ENCODE measurements around the gene PTCH1. TPM values are rescaled to one million over a fixed set of nuclear protein-coding genes. Genes with fewer than 3 reads are reported as not detected.

The PTCH1 gene
- total RNA-seq, 1 experiment from 2014 or later: 15.2 TPM

DNA sequence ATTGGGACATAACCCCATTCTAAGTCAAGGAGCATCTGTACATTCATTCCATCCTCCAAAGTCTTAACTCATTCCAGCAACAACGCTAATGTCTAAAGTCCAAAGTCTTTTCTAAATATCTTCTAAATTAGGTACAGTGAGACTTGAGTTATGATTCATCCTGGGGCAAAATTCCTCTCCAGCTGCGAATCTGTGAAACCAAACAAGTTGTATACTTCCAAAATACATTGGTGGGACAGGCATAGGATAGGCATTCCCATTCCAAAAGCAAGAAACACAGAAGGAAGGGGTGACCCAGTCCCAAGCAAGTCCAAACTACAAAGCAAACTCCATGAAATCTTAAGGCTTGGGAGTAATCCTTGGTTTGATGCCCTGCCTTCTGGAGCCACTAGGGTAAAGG lies 101.6 kb downstream of the PTCH1 start:
- DNase-seq (ENCODE audit: low read depth, low spot score) (no peak), ATAC-seq (no peak)
- Histone ChIP-seq H3K9me3 (ENCODE audit: control insufficient read depth in 1 of 2, insufficient read depth in 1 of 2, low read depth in 1 of 2, low read length in 2 of 2) (no peaks in the 10 kb centered on the region), H3K36me3 (ENCODE audit: control insufficient read depth in 1 of 2, insufficient read depth in 2 of 2, low read length in 2 of 2) (no peaks in the 10 kb centered on the region), H3K4me3 (replicated peaks in 1 of 2; ENCODE audit: low read depth in 1 of 2, low read length in 2 of 2) (no peak overlapping the region), H3K4me1 (ENCODE audit: control insufficient read depth in 1 of 2, insufficient read depth in 2 of 2, low read length in 2 of 2) (peaks cover 7 to 11% of the 10 kb centered on the region in 2 experiments; a peak in 3 of 4 replicates), H3K27me3 (ENCODE audit: insufficient read depth, low read length) (no peaks in the 10 kb centered on the region), H3K4me2 (ENCODE audit: low read length) (no peak overlapping the region), H4K20me1 (ENCODE audit: insufficient read depth) (no peaks in the 10 kb centered on the region), H3K79me2 (ENCODE audit: insufficient read depth, low read length) (peaks cover 6% of the 10 kb centered on the region; the same call in 1 of the 2 replicates), H3K27ac (ENCODE audit: low read depth, low read length) (no peak overlapping the region), H3K9ac (ENCODE audit: low read length) (no peak overlapping the region), H2AFZ (ENCODE audit: low read depth, low read length, poor library complexity, severe bottlenecking) (no peak overlapping the region), H3K9me2 (ENCODE audit: insufficient read depth) (no peaks in the 10 kb centered on the region)
- no TSS peak for BruUV-seq (replicated peaks)
- POLR2A ChIA-PET: no interaction called here
- TF ChIP-seq SP1 (IDR thresholded peaks at IDR 0.05; ENCODE audit: low read depth): no peak
- no peak for TF ChIP-seq CEBPB (IDR thresholded peaks at IDR 0.05; ENCODE audit: low read depth)
- no peak for TF ChIP-seq RAD21 (IDR thresholded peaks at IDR 0.05; ENCODE audit: low read depth)
- no peak for TF ChIP-seq ZBTB33 (IDR thresholded peaks at IDR 0.05; ENCODE audit: extremely low read depth, insufficient replicate concordance, low read length)
- no peak for TF ChIP-seq ATF3 (IDR thresholded peaks at IDR 0.05)
- CTCF ChIA-PET: no interaction called here
- RAD21 ChIA-PET (ENCODE audit: low non-redundant PET in 1 of 2, low total read pairs in 2 of 2, uncharacterized antibody in 2 of 2, unreplicated experiment in 2 of 2): no interaction called here
- intact Hi-C loops (cut with micrococcal nuclease): no loop called here

GRCh38 chr9:95413793-95414192 lies 103.0 kb downstream of the PTCH1 start:
- CTCF ChIA-PET: no interaction called here
- no peak overlapping the region for H3K4me2 ChIP-seq (ENCODE audit: low read length)
- TF ChIP-seq ATF3 (IDR thresholded peaks at IDR 0.05) (no peak), ELF1 (IDR thresholded peaks at IDR 0.05; ENCODE audit: borderline replicate concordance, low read depth) (no peak), POLR2A (IDR thresholded peaks at IDR 0.05; ENCODE audit: borderline replicate concordance, extremely low read depth, insufficient read depth, insufficient read length) (no peak), YY1 (IDR thresholded peaks at IDR 0.05; ENCODE audit: extremely low read depth, insufficient replicate concordance, low read depth, low read length) (no peak), CEBPB (IDR thresholded peaks at IDR 0.05; ENCODE audit: low read depth) (no peak), POLR2AphosphoS5 (IDR thresholded peaks at IDR 0.05; ENCODE audit: low read depth, low read length) (no peak), SP1 (IDR thresholded peaks at IDR 0.05; ENCODE audit: low read depth) (no peak), RAD21 (IDR thresholded peaks at IDR 0.05; ENCODE audit: low read depth) (no peak), CBX3 (IDR thresholded peaks at IDR 0.05; ENCODE audit: low read depth) (no peak), ZBTB33 (IDR thresholded peaks at IDR 0.05; ENCODE audit: extremely low read depth, insufficient replicate concordance, low read length) (no peak)
- TF ChIP-seq, protein P1, sequence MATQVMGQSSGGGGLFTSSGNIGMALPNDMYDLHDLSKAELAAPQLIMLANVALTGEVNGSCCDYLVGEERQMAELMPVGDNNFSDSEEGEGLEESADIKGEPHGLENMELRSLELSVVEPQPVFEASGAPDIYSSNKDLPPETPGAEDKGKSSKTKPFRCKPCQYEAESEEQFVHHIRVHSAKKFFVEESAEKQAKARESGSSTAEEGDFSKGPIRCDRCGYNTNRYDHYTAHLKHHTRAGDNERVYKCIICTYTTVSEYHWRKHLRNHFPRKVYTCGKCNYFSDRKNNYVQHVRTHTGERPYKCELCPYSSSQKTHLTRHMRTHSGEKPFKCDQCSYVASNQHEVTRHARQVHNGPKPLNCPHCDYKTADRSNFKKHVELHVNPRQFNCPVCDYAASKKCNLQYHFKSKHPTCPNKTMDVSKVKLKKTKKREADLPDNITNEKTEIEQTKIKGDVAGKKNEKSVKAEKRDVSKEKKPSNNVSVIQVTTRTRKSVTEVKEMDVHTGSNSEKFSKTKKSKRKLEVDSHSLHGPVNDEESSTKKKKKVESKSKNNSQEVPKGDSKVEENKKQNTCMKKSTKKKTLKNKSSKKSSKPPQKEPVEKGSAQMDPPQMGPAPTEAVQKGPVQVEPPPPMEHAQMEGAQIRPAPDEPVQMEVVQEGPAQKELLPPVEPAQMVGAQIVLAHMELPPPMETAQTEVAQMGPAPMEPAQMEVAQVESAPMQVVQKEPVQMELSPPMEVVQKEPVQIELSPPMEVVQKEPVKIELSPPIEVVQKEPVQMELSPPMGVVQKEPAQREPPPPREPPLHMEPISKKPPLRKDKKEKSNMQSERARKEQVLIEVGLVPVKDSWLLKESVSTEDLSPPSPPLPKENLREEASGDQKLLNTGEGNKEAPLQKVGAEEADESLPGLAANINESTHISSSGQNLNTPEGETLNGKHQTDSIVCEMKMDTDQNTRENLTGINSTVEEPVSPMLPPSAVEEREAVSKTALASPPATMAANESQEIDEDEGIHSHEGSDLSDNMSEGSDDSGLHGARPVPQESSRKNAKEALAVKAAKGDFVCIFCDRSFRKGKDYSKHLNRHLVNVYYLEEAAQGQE (IDR thresholded peaks at IDR 0.05; ENCODE audit: low read depth): no peak

More at GRCh38 chr9:95413793-95414192, 103.0 kb downstream of the PTCH1 start:
- ChIA-PET RAD21 (ENCODE audit: low non-redundant PET in 1 of 2, low total read pairs in 2 of 2, uncharacterized antibody in 2 of 2, unreplicated experiment in 2 of 2) (no interaction called here), POLR2A (no interaction called here)
- Histone ChIP-seq H3K9me2 (ENCODE audit: insufficient read depth) (no peaks in the 10 kb centered on the region), H3K9ac (ENCODE audit: low read length) (no peak overlapping the region), H2AFZ (ENCODE audit: low read depth, low read length, poor library complexity, severe bottlenecking) (no peak overlapping the region), H3K79me2 (ENCODE audit: insufficient read depth, low read length) (peaks cover 6% of the 10 kb centered on the region; the same call in 1 of the 2 replicates), H3K36me3 (ENCODE audit: control insufficient read depth in 1 of 2, insufficient read depth in 2 of 2, low read length in 2 of 2) (no peaks in the 10 kb centered on the region), H3K4me1 (ENCODE audit: control insufficient read depth in 1 of 2, insufficient read depth in 2 of 2, low read length in 2 of 2) (peaks cover 12 to 17% of the 10 kb centered on the region in 2 experiments; a peak in 3 of 4 replicates), H3K27ac (ENCODE audit: low read depth, low read length) (no peak overlapping the region), H3K9me3 (ENCODE audit: control insufficient read depth in 1 of 2, insufficient read depth in 1 of 2, low read depth in 1 of 2, low read length in 2 of 2) (no peaks in the 10 kb centered on the region), H3K4me3 (replicated peaks in 1 of 2; ENCODE audit: low read depth in 1 of 2, low read length in 2 of 2) (no peak overlapping the region), H3K27me3 (ENCODE audit: insufficient read depth, low read length) (no peaks in the 10 kb centered on the region), H4K20me1 (ENCODE audit: insufficient read depth) (no peaks in the 10 kb centered on the region)
- no peak for ATAC-seq
- BruUV-seq (replicated peaks): no TSS peak
- intact Hi-C loops (cut with micrococcal nuclease): no loop called here
- no peak for DNase-seq (ENCODE audit: low read depth, low spot score)

All from HCT116 (cell line).